B cell (primary cell): ENCODE data around the gene DACH1.

Experiments
- EZH2 ChIP-seq: IDR thresholded peaks from 2 replicates; pipeline ENCODE4 v1.6.1; 2012; ENCODE audit warnings: borderline replicate concordance, low read depth, mild to moderate bottlenecking, moderate library complexity, low read length; ENCODE audit not compliant: insufficient read depth, poor library complexity, severe bottlenecking
- TF ChIP-seq, protein P1 (sequence below): fragments of 200-600 bp; IDR thresholded peaks from one replicate; pipeline ENCODE4 v1.8.0; 2022; ENCODE audit warnings: antibody characterized with exemption, mild to moderate bottlenecking

DNA sequence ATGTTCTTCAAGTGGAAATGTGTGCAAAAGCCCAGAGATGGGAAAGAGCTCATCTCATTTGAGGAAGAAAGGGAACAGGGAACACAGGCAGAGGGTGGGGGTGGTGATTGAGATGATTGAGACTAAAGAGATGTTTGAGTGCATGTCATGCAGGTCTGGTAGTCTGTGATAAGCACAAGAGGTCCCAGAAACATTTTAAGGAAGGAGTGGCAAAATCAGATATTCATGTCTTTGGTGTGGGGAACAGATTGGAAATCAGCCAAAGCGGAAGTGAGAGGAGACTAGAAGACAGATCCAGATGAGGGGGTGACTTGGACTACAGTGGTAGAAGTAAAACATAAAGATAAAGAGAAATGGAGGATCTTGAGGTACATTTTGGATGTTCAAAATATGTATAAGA, 39.4 kb upstream of the DACH1 start:
- TF ChIP-seq, protein P1, sequence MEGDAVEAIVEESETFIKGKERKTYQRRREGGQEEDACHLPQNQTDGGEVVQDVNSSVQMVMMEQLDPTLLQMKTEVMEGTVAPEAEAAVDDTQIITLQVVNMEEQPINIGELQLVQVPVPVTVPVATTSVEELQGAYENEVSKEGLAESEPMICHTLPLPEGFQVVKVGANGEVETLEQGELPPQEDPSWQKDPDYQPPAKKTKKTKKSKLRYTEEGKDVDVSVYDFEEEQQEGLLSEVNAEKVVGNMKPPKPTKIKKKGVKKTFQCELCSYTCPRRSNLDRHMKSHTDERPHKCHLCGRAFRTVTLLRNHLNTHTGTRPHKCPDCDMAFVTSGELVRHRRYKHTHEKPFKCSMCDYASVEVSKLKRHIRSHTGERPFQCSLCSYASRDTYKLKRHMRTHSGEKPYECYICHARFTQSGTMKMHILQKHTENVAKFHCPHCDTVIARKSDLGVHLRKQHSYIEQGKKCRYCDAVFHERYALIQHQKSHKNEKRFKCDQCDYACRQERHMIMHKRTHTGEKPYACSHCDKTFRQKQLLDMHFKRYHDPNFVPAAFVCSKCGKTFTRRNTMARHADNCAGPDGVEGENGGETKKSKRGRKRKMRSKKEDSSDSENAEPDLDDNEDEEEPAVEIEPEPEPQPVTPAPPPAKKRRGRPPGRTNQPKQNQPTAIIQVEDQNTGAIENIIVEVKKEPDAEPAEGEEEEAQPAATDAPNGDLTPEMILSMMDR = no peak
- TF ChIP-seq EZH2 = no peak
